ENCODE results near the gene NAPEPLD.
"Not testable (repeated sequence)": the region's sequence is repeated elsewhere in the genome, so short reads cannot be mapped to it uniquely, and the experiment has no call there.

Gene NAPEPLD

DNA sequence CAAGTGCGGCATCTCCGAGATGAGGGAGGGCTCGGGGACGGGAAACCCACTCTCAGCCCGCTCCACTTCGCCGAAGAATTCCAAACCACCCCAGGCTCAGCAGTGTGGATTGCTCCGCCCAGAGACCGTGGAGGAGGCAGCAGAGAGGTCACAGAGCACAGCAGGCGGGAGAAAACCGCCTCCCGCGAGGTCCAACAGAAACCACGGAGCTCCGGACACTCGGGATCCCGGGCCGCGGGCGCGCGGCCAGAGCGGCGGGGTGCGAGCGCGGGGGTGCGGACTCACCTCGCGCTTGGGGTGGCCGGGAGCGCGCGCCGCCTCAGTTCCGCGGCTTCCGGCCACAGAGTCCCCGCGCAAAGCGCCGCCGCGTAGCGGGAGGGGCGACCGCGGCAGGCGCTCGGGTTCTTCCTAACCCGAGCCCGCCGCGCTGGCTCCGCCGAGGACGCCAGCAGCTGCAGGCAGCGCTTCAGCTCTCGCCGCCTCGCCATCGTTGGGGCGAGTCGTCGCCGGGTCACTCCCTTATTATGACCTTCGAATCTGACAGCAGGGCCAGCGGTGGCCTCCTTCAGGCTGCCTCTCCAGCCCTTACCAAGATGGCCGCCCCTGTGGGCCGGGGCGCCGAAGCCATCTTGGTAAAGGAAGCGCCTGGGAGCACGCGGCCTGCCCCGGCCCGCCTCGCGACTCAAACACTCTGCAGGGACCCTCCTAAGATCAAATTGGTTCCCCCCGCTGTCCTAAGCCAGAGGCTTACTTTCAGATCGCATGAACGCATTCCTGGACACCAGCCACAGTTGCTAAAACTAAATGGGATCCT lies at the start of gene NAPEPLD:
Gene NAPEPLD, minus strand, starts transcription at position 106 of the 814 bp plus-strand sequence. CDS start 20,323 bp downstream, outside the sequence.
- peak; percentile 95 for DNase-seq (ENCODE audit: low spot score)

DNA sequence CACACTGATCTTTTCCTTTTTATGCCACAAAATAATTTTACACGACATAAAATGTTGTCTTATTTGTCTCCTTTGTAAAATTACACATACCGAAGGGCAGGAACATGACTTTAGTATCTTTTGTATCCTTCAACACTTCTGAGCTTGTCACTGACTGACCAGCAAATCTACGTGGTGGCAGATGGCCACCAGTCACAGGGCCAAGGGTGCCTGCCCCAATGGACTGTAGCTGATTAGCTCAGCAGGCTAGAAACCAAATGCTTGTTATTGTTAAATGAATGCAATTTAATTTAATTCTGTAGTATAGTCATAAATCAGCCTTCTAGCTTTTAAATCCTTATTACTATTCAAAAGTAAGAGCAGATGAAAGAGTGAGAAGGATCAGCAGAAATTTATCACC lies 49.2 kb upstream of the NAPEPLD start:
- not testable (repeated sequence) for DNase-seq (ENCODE audit: low spot score)

GRCh38 chr7:103195364-103195763 lies 46.5 kb upstream of the NAPEPLD start:
- DNase-seq (ENCODE audit: low spot score) = not testable (repeated sequence)

- not testable (repeated sequence) for DNase-seq (ENCODE audit: low spot score)
Measured at GRCh38 chr7:103172415-103173146, 23.7 kb upstream of the NAPEPLD start.

DNA sequence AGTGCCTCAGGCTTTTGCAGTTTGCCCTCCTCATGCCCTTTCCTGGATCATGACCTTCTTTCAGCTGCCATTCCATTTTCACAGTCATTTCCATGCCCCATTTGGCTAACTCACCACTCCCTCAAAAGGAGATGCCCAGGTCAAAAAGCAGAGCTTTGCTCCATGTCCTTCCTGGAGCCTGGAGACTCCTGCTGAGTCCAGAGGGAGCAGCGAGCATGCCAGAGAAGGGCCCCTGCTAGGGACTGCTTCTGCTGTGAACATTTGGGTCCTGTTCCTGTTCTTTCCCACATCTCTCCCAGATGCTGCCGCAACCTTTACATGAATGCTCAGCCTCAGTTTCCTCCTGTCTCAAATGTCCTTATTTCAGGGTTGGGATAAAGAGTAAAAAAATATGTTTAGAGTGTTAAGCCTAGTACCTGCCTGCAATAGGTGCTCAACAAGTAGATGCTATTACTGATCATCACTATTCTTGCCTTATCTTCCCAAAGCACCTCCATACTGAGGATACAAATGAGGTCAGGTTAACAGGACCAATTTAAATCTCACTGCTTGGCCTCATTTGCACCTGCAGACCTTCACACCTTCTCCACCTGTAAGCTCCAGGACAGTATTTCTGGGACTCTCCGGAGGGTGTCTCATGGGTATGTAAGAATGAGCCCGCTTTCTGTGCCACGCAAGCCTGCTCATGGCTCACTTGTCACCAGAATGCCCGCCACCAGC lies 23.0 kb upstream of the NAPEPLD start:
- not testable (repeated sequence) for DNase-seq (ENCODE audit: low spot score)

DNA sequence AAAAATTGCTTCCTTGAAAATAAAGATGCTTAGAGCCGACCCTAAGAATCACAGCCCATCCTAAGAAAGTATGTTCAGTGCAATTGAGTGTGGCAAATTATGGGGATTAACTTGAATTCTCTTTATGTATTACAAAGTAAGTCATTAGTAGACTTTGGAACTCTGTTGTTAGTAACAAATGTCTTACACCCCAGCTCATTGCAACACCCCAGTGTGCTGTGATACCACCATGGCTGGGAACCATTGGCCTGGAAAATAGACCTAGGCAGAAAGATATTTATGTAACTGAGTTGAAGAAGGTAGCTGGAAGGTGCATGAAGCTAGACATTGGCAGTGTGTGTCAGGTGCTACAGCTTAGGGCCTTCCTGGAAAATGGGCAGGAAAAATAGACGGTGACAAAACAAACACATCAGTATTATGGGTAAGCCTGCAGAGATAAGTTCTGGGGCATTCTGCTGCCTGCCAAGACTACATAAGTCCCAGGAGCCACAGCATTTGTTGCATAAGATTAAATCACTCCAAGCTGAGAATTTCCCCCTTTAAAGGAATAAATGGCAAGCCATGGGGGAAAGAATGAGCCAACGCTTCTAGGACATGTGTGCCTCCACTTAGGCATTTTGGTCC lies 18.1 kb upstream of the NAPEPLD start:
- not testable (repeated sequence) for DNase-seq (ENCODE audit: low spot score)

- DNase-seq (ENCODE audit: low spot score) = not testable (repeated sequence)
Measured at GRCh38 chr7:103163087-103163825, 14.4 kb upstream of the NAPEPLD start.

DNA sequence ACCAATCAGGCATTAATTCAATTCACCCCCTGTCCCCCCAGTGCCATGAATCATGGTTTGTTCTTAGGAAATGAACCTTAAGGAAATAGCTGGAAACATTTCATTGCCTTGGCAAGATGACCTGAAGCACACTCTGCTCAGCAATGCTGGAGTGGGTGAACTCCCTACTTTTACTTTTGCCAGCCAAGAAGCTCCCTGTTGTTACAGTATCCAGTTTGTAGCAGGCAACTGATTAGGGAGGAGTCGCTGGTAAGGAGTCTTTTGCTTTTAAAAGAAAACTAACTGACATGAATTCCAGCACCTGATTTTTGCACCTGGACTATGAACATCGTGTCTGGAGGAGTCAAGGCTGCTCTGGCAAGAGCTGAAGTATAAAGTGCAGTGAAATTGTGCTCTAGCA lies 13.7 kb upstream of the NAPEPLD start:
- peak; percentile 29 for DNase-seq (ENCODE audit: low spot score)

GRCh38 chr7:103161998-103162616 lies 13.2 kb upstream of the NAPEPLD start:
- DNase-seq (ENCODE audit: low spot score) = peak; percentile 19

DNA sequence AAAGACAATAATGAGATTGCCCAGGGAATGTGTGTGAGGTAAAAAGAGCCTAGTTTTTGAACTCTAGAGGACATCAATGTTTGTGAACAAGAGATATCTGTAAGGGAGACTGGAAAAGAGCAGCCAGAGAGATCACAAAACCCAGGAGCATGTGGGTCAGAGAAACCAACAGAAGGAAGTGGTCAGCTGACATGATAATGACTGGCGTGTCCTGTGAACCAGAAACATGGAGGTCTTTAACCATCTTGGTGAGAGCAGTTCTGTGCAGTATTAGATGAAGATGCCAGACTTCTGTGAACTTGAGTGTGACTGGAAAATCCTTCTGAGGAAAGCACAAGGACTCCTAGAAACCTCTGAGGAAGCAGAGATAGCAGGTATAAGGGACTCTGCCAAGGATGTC lies 10.2 kb upstream of the NAPEPLD start:
- DNase-seq (ENCODE audit: low spot score) = not testable (repeated sequence)

GRCh38 chr7:103155331-103156024 lies 6.6 kb upstream of the NAPEPLD start:
- not testable (repeated sequence) for DNase-seq (ENCODE audit: low spot score)

DNA sequence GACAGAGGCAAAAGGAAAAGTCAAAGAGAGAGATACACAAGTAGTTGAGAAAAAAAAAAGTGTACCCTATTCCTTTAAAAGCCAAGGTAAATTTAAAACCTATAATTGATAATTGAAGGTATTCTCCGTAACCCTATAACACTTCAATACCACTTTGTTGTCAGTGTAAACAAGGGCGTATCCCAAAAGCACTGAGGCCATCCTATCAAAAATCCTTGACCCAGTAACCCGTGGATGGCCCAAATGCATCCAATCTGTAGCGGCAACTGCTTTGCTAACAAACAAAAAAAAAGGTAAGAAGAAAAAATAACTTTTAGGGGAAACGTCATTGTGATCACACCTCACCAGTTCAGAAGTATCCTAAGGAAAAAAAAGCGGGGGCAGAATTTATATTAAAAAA lies 5.1 kb upstream of the NAPEPLD start:
- DNase-seq (ENCODE audit: low spot score) = no peak

- DNase-seq (ENCODE audit: low spot score) = not testable (repeated sequence)
Measured at GRCh38 chr7:103152744-103153617, 4.1 kb upstream of the NAPEPLD start.

- not testable (repeated sequence) for DNase-seq (ENCODE audit: low spot score)
Measured at GRCh38 chr7:103151993-103152676, 3.2 kb upstream of the NAPEPLD start.

GRCh38 chr7:103150192-103150591 lies 1.3 kb upstream of the NAPEPLD start:
- DNase-seq (ENCODE audit: low spot score) = no peak

- DNase-seq (ENCODE audit: low spot score) = no peak
Measured at GRCh38 chr7:103149808-103150180, 895 bp upstream of the NAPEPLD start.

- DNase-seq (ENCODE audit: low spot score) = no peak
Measured at GRCh38 chr7:103148131-103148993, 537 bp downstream of the NAPEPLD start.

DNA sequence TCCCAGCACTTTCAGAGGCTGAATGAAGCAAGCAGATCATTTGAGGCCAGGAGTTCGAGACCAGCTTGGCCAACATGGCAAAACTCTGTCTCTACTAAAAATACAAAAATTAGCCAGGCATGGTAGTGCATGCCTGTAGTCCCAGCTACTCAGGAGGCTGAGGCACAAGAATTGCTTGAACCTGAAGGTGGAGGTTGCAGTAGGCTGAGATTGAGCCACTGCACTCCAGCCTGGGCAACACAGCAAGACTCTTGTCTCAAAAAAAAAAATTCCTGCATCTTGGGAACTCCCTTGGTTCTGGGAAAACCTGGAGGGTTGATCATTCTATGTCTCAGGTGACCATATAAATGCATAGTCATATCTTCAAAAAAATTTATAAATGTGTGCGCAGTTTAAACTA lies 4.1 kb downstream of the NAPEPLD start:
- not testable (repeated sequence) for DNase-seq (ENCODE audit: low spot score)

Measured in GM03348 (cell line).